ENCODE data around the gene NSD1. TPM values are rescaled to one million over a fixed set of nuclear protein-coding genes. Genes with fewer than 3 reads are reported as not detected.

Gene NSD1
- total and polyA plus RNA-seq, 9 of the 15 experiments (the other 6 are each of a cell fraction or from before 2014, with no cell fraction given): 3.8 to 51.0 (median 24.7) TPM

DNA sequence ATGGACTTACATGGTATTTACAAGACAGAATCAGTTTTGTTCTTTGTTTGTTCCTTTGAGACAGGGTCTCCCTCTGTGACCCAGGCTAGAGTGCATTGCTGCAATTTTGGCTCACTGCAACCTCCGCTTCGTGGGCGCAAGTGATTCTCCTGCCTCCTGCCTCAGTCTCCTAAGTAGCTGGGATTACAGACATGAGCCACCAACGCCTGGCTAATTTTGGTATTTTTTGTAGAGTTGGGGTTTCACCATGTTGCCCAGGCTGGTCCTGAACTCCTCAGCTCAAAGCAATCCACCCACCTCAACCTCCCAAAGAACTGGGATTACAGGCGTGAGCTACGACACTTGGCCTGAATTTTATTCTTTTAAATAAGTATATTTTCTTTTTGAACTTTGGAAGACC is 142.3 kb downstream of the NSD1 start (continued):
- TF ChIP-seq, protein P1, sequence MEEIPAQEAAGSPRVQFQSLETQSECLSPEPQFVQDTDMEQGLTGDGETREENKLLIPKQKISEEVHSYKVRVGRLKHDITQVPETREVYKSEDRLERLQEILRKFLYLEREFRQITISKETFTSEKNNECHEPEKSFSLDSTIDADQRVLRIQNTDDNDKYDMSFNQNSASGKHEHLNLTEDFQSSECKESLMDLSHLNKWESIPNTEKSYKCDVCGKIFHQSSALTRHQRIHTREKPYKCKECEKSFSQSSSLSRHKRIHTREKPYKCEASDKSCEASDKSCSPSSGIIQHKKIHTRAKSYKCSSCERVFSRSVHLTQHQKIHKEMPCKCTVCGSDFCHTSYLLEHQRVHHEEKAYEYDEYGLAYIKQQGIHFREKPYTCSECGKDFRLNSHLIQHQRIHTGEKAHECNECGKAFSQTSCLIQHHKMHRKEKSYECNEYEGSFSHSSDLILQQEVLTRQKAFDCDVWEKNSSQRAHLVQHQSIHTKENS (CRISPR knock-in tag; IDR thresholded peaks at IDR 0.05): no peak
- TF ChIP-seq, protein P2, sequence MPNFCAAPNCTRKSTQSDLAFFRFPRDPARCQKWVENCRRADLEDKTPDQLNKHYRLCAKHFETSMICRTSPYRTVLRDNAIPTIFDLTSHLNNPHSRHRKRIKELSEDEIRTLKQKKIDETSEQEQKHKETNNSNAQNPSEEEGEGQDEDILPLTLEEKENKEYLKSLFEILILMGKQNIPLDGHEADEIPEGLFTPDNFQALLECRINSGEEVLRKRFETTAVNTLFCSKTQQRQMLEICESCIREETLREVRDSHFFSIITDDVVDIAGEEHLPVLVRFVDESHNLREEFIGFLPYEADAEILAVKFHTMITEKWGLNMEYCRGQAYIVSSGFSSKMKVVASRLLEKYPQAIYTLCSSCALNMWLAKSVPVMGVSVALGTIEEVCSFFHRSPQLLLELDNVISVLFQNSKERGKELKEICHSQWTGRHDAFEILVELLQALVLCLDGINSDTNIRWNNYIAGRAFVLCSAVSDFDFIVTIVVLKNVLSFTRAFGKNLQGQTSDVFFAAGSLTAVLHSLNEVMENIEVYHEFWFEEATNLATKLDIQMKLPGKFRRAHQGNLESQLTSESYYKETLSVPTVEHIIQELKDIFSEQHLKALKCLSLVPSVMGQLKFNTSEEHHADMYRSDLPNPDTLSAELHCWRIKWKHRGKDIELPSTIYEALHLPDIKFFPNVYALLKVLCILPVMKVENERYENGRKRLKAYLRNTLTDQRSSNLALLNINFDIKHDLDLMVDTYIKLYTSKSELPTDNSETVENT (CRISPR knock-in tag; IDR thresholded peaks at IDR 0.05): no peak
- TF ChIP-seq ELF2 (CRISPR knock-in tag; IDR thresholded peaks at IDR 0.05) (no peak), NFXL1 (CRISPR knock-in tag; IDR thresholded peaks at IDR 0.05) (no peak), TGIF2 (CRISPR knock-in tag; IDR thresholded peaks at IDR 0.05) (no peak), HNRNPUL1 (IDR thresholded peaks at IDR 0.05; ENCODE audit: low read length) (no peak), ZNF75A (CRISPR knock-in tag; IDR thresholded peaks at IDR 0.05) (no peak), TEAD4 (IDR thresholded peaks at IDR 0.05; ENCODE audit: low read length) (no peak), TEAD4 (CRISPR knock-in tag; IDR thresholded peaks at IDR 0.05; ENCODE audit: borderline replicate concordance) (no peak), KLF13 (tag; IDR thresholded peaks at IDR 0.05; ENCODE audit: borderline replicate concordance, low read depth) (no peak), ZFP36 (IDR thresholded peaks at IDR 0.05; ENCODE audit: low read depth, low read length, partially characterized antibody) (no peak), ZNF644 (tag; IDR thresholded peaks at IDR 0.05; ENCODE audit: low read depth) (no peak)
- TF ChIP-seq, protein P3, sequence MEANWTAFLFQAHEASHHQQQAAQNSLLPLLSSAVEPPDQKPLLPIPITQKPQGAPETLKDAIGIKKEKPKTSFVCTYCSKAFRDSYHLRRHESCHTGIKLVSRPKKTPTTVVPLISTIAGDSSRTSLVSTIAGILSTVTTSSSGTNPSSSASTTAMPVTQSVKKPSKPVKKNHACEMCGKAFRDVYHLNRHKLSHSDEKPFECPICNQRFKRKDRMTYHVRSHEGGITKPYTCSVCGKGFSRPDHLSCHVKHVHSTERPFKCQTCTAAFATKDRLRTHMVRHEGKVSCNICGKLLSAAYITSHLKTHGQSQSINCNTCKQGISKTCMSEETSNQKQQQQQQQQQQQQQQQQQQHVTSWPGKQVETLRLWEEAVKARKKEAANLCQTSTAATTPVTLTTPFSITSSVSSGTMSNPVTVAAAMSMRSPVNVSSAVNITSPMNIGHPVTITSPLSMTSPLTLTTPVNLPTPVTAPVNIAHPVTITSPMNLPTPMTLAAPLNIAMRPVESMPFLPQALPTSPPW (CRISPR knock-in tag; IDR thresholded peaks at IDR 0.05): no peak
- TF ChIP-seq, protein P4, sequence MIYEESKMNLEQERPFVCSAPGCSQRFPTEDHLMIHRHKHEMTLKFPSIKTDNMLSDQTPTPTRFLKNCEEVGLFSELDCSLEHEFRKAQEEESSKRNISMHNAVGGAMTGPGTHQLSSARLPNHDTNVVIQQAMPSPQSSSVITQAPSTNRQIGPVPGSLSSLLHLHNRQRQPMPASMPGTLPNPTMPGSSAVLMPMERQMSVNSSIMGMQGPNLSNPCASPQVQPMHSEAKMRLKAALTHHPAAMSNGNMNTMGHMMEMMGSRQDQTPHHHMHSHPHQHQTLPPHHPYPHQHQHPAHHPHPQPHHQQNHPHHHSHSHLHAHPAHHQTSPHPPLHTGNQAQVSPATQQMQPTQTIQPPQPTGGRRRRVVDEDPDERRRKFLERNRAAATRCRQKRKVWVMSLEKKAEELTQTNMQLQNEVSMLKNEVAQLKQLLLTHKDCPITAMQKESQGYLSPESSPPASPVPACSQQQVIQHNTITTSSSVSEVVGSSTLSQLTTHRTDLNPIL (CRISPR knock-in tag; IDR thresholded peaks at IDR 0.05): no peak

Data from K562 (cell line).